Measurements from ENCODE around the gene CHST9.

- TF ChIP-seq, protein P1, sequence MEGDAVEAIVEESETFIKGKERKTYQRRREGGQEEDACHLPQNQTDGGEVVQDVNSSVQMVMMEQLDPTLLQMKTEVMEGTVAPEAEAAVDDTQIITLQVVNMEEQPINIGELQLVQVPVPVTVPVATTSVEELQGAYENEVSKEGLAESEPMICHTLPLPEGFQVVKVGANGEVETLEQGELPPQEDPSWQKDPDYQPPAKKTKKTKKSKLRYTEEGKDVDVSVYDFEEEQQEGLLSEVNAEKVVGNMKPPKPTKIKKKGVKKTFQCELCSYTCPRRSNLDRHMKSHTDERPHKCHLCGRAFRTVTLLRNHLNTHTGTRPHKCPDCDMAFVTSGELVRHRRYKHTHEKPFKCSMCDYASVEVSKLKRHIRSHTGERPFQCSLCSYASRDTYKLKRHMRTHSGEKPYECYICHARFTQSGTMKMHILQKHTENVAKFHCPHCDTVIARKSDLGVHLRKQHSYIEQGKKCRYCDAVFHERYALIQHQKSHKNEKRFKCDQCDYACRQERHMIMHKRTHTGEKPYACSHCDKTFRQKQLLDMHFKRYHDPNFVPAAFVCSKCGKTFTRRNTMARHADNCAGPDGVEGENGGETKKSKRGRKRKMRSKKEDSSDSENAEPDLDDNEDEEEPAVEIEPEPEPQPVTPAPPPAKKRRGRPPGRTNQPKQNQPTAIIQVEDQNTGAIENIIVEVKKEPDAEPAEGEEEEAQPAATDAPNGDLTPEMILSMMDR (IDR thresholded peaks at IDR 0.05; ENCODE audit: low read depth, low read length, missing input control): no peak
- no peak for TF ChIP-seq TAF1 (conservative IDR thresholded peaks at IDR 0.05)
- no peak for TF ChIP-seq FOXA1 (IDR thresholded peaks at IDR 0.05)
- TF ChIP-seq ATF3 (IDR thresholded peaks at IDR 0.05): no peak
- TF ChIP-seq, protein P2, sequence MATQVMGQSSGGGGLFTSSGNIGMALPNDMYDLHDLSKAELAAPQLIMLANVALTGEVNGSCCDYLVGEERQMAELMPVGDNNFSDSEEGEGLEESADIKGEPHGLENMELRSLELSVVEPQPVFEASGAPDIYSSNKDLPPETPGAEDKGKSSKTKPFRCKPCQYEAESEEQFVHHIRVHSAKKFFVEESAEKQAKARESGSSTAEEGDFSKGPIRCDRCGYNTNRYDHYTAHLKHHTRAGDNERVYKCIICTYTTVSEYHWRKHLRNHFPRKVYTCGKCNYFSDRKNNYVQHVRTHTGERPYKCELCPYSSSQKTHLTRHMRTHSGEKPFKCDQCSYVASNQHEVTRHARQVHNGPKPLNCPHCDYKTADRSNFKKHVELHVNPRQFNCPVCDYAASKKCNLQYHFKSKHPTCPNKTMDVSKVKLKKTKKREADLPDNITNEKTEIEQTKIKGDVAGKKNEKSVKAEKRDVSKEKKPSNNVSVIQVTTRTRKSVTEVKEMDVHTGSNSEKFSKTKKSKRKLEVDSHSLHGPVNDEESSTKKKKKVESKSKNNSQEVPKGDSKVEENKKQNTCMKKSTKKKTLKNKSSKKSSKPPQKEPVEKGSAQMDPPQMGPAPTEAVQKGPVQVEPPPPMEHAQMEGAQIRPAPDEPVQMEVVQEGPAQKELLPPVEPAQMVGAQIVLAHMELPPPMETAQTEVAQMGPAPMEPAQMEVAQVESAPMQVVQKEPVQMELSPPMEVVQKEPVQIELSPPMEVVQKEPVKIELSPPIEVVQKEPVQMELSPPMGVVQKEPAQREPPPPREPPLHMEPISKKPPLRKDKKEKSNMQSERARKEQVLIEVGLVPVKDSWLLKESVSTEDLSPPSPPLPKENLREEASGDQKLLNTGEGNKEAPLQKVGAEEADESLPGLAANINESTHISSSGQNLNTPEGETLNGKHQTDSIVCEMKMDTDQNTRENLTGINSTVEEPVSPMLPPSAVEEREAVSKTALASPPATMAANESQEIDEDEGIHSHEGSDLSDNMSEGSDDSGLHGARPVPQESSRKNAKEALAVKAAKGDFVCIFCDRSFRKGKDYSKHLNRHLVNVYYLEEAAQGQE (IDR thresholded peaks at IDR 0.05): no peak
- no peak for TF ChIP-seq GABPA (IDR thresholded peaks at IDR 0.05 in 1 of 2, conservative IDR thresholded peaks at IDR 0.05 in 1 of 2)
- no peak for TF ChIP-seq JUND (IDR thresholded peaks at IDR 0.05)
- no peak for TF ChIP-seq NR2F2 (IDR thresholded peaks at IDR 0.05)
- no peak for TF ChIP-seq SP1 (IDR thresholded peaks at IDR 0.05)
- TF ChIP-seq RAD21 (IDR thresholded peaks at IDR 0.05): no peak
Observed at GRCh38 chr18:26925313-26925712, 259.8 kb downstream of the CHST9 start.

Measured in liver (tissue), 3 donors.